Lower leg skin (tissue), 3 donors: ENCODE data around the gene SNX18.

Experiments
- POLR2A ChIP-seq, 2 donors: fragments of 450-650 bp; IDR thresholded peaks; one replicate each; pipeline ENCODE4 v1.6.1; 2016 to 2017; ENCODE audit warnings: antibody characterized with exemption in 2 of 2, mild to moderate bottlenecking in 1 of 2, moderate library complexity in 1 of 2
- TF ChIP-seq, protein P1 (sequence below), 3 donors: fragments of 450-650 bp; IDR thresholded peaks; one replicate each; pipeline ENCODE4 v1.5.1; 2016; ENCODE audit warnings: antibody characterized with exemption in 3 of 3, mild to moderate bottlenecking in 3 of 3, moderate library complexity in 2 of 3

DNA sequence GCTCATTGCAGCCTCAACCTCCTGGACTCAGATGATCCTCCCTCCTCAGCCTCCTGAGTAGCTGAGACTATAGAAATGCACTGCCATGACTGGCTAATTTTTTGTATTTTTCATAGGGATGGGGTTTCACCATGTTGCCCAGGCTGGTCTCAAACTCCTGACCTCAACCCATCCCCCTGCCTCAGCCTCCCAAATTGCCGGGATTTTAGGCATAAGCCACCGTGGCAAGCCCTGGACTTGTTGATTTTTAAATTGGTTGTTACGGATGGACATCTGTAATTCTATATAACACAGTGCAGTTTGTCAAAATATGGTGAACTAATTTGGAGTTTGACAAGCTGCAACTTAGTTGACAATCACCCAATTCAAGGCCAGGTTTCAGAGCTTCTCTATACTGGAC is 22.7 kb downstream of the SNX18 start:
- TF ChIP-seq, protein P1, sequence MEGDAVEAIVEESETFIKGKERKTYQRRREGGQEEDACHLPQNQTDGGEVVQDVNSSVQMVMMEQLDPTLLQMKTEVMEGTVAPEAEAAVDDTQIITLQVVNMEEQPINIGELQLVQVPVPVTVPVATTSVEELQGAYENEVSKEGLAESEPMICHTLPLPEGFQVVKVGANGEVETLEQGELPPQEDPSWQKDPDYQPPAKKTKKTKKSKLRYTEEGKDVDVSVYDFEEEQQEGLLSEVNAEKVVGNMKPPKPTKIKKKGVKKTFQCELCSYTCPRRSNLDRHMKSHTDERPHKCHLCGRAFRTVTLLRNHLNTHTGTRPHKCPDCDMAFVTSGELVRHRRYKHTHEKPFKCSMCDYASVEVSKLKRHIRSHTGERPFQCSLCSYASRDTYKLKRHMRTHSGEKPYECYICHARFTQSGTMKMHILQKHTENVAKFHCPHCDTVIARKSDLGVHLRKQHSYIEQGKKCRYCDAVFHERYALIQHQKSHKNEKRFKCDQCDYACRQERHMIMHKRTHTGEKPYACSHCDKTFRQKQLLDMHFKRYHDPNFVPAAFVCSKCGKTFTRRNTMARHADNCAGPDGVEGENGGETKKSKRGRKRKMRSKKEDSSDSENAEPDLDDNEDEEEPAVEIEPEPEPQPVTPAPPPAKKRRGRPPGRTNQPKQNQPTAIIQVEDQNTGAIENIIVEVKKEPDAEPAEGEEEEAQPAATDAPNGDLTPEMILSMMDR (IDR thresholded peaks at IDR 0.05) = no peak
- no peak for TF ChIP-seq POLR2A (IDR thresholded peaks at IDR 0.05)
